D721Med (cell line): Measurements from ENCODE around the gene PROX2.
A peak's percentile ranks its signal among the peaks of the same experiment; 100 is the strongest.

Experiments used
- DNase-seq: peaks from one replicate; pipeline ENCODE4 v3.0.0; 2011; ENCODE audit warnings: low spot score; ENCODE audit not compliant: insufficient read length
- FAIRE-seq: peaks from 2 replicates; lab custom pipeline; 2011; peaks lifted over from hg19 to GRCh38; lab: Jason Lieb, UNC
- TF ChIP-seq, protein P1 (sequence below): IDR thresholded peaks from 2 replicates; pipeline ENCODE4 v1.5.1; 2012; ENCODE audit warnings: mild to moderate bottlenecking, control low read depth; ENCODE audit not compliant: insufficient read depth; ENCODE audit errors: missing control alignments

Gene PROX2, protein sequence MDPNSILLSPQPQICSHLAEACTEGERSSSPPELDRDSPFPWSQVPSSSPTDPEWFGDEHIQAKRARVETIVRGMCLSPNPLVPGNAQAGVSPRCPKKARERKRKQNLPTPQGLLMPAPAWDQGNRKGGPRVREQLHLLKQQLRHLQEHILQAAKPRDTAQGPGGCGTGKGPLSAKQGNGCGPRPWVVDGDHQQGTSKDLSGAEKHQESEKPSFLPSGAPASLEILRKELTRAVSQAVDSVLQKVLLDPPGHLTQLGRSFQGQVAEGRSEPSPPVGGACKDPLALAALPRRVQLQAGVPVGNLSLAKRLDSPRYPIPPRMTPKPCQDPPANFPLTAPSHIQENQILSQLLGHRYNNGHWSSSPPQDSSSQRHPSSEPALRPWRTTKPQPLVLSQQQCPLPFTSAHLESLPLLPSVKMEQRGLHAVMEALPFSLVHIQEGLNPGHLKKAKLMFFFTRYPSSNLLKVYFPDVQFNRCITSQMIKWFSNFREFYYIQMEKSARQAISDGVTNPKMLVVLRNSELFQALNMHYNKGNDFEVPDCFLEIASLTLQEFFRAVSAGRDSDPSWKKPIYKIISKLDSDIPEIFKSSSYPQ

DNA sequence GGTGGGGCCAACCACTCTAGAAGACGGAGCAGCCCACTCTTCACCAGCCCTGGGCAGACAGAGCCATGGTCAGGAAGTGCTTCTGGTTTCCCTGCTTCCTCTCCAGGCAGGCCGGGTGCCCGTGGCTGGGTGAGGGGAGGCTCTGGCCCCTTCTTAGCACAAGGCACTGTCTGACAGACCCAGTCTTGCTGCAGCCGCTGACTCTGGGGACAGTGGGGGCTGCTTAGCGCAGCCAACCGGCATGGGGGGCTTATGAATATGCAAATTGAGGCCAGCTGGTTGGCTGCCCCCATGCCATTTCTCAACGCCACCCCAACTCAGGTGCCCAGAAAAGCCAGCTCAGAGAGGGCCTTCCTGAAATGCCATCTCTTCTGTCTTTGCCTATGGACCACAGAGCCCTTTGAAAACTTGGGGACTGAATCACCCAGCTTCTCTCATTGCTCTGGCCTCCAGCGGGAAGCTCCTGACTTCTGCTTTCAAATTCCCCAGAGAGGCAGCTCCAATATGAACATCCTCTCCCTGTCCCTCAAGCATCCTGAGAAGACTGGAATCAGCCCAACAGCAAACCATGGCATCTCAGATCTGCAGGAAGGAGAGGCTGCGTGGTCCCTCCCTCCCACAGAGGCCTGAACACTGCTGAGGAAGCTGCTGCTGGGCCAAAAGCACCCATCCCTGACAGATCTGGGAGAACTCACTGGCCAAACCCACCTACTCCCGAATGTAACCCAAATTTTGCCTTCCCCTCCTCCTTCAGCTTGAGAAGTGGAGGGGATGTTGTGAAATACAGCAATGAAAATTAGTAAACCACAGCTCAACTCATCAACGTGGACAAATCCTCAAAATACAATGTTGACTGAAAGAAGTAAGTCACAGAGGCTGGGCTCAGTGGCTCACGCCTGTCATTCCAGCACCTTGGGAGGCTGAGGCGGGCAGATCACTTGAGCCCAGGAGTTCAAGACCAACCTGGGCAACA lies at the start of gene PROX2:
PROX2 (minus strand) TSS at position 205 of the 973 bp plus-strand sequence. CDS start 12,311 bp downstream, outside the sequence.
- DNase-seq (no peak), FAIRE-seq (no peak)
- TF ChIP-seq, protein P1, sequence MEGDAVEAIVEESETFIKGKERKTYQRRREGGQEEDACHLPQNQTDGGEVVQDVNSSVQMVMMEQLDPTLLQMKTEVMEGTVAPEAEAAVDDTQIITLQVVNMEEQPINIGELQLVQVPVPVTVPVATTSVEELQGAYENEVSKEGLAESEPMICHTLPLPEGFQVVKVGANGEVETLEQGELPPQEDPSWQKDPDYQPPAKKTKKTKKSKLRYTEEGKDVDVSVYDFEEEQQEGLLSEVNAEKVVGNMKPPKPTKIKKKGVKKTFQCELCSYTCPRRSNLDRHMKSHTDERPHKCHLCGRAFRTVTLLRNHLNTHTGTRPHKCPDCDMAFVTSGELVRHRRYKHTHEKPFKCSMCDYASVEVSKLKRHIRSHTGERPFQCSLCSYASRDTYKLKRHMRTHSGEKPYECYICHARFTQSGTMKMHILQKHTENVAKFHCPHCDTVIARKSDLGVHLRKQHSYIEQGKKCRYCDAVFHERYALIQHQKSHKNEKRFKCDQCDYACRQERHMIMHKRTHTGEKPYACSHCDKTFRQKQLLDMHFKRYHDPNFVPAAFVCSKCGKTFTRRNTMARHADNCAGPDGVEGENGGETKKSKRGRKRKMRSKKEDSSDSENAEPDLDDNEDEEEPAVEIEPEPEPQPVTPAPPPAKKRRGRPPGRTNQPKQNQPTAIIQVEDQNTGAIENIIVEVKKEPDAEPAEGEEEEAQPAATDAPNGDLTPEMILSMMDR, result no peak

DNA sequence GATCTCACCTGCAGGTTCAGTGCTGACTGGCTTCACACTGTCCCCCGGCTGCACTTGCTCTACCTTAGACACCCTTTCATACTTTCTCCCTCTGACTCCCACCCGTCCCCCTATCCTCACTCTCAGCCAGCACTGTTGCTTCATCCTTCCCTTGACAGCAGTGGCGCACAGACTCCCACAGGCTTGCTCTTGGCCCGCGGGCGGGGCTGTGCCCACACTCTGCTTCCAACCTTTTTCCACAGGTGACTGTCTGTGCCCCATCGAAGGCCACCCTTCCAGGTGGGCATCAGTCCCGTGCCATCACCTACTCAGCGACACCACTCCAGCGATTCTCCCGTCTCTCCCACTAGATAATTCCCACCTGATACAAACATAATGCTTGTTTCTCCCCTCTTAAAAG lies 48.1 kb upstream of the PROX2 start:
- TF ChIP-seq, protein P1, result no peak
- DNase-seq (no peak), FAIRE-seq (no peak)

DNA sequence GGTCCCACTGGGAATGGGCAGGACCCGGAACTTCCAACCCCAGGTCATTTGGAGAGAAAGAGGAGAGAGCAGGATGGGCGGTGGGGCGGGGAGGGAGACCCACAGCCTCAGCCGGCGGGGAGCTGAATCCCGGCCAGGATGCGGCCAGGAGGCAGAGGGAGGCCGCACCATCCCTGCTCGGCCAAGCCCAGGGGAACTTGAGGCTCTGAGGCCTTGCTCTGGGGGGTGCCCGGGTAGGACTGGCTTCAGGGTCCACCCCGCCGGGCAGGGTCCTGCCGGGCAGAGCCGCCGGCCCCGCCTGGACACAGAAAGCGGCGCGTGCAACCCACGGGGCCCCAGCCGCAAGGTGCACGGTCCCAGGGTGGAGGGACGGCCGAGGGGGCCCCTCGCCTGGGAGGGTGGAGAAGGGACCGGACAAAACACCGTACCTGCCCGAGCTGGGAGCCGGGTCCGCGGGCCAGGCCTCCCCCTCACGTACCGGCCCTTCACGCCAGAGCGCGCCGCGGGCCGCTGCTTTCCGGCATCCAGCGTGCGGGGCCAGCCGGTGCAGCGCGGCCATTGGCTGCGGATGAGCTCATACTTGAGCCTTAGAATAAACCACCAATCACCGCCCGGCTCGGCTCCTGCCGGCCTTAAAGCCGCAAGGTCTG lies 46.9 kb upstream of the PROX2 start, which contains the start of gene RPS6KL1:
RPS6KL1 (minus strand) TSS at position 509 of the 650 bp plus-strand sequence. CDS start 1,719 bp downstream, outside the sequence.
- TF ChIP-seq, protein P1, result no peak
- DNase-seq (peak; percentile 99), FAIRE-seq (no peak)

DNA sequence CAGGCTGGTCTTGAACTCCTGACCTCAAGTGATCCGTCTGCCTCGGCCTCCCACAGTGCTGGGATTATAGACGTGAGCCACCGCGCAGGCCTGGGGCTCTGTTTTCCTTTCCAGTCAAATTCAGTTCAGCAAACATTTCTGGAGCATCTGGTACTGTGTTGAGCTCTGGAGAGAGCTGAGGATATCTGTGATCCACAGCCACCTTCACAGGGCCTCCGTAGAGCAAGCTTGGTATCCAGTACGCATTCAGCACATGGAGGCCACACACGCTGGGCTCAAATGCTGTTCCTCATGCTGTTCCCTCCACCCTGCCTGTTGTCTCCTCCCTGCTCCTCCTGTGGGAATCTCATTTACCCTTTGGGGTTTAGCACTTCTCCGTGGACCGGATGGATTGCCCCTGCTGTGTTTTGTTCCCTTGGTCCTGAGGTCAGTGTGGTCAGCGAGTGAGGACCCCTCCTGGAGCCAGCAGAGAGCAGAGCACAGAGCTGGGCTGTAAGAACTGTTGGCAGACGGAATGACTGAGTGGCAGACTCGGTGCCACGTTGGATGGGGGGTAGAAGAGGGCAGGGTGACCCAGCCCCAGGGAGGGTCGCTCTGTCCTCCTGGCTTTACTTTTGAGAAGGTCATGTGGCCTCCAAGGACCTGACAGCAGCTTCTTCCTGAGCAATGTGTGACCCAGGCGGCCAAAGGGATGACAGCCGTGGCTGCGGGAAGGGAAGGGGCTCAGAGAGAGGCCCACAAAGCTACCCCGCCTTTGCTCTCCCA lies 46.2 kb upstream of the PROX2 start:
- DNase-seq (no peak), FAIRE-seq (no peak)
- TF ChIP-seq, protein P1, result no peak

DNA sequence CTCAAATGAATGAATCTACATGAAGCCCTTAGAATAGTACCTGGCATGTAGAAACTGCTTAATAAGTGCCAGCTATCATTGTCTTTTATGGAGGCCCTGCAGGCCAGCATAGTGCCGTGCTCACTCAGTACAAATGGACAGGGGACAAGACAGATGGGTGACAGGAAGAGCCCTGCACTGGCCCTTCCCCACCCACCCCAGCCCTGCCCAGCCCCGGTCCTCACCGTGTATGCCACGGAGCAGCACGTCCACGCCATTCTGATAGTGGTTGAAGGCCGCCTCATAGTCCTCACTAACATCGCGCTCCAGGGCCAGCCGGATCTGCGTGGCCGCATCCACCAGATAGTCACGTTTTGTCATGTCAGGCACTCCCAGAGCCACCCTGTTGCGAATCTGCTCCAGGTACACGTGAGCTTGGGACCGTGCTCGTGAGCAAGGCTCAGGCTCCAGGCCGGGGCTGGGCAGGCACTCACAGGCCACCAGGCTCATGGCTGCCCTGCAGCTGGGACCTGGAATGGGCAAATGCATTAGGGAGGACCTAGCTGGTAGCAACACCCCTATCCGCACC lies 45.2 kb upstream of the PROX2 start:
- DNase-seq, result no peak
- FAIRE-seq, result no peak

More for the DNA sequence above, 45.2 kb upstream of the PROX2 start:
- TF ChIP-seq, protein P1, result no peak
